ENCODE measurements around the gene REV3L. TPM values are rescaled to one million over a fixed set of nuclear protein-coding genes. Genes with fewer than 3 reads are reported as not detected.

REV3L gene
- total RNA-seq, 4 donors from 2014 or later = 25.9 to 79.1 (median 49.0) TPM

DNA sequence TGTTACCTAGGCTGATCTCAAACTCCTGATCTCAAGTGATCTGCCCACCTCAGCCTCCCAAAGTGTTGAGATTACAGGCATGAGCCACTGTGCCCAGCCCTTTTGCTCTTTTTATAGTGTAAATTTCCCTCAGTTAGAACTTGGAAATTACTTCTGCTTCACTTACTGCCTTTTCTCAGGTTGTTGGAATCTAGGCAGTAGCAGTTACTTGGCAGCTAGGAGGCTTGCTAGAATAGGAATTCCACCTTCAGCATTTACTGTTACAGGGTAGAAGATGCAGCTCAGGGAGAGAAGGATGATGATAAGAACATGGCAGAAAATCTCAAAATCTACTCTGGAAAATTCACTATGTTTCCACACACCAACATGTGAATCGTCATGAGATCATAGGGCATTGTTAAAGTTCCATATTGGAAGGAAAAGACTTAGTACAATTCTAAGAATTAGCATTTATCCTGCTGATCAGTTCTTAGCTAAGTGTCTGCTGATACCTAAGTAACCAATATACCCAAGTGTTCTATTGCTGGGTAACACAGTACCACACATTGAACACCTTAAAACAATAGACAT, 213.5 kb downstream of the REV3L start:
- no peak overlapping the region for H3K27ac ChIP-seq
- DNase-seq (no peak), ATAC-seq (no peak)
- TF ChIP-seq POLR2A (IDR thresholded peaks at IDR 0.05) = no peak
- TF ChIP-seq, protein P1, sequence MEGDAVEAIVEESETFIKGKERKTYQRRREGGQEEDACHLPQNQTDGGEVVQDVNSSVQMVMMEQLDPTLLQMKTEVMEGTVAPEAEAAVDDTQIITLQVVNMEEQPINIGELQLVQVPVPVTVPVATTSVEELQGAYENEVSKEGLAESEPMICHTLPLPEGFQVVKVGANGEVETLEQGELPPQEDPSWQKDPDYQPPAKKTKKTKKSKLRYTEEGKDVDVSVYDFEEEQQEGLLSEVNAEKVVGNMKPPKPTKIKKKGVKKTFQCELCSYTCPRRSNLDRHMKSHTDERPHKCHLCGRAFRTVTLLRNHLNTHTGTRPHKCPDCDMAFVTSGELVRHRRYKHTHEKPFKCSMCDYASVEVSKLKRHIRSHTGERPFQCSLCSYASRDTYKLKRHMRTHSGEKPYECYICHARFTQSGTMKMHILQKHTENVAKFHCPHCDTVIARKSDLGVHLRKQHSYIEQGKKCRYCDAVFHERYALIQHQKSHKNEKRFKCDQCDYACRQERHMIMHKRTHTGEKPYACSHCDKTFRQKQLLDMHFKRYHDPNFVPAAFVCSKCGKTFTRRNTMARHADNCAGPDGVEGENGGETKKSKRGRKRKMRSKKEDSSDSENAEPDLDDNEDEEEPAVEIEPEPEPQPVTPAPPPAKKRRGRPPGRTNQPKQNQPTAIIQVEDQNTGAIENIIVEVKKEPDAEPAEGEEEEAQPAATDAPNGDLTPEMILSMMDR (IDR thresholded peaks at IDR 0.05 in 4 of 5, conservative IDR thresholded peaks at IDR 0.05 in 1 of 5) = no peak
- H3K36me3 ChIP-seq = peaks cover 3 to 44% of the 10 kb centered on the region in 2 donors
- peaks cover 12 to 15% of the 10 kb centered on the region in 2 donors for H3K4me1 ChIP-seq
- H3K4me3 ChIP-seq = no peak overlapping the region
- in situ Hi-C loops (cut with MboI; ENCODE audit: low sequenced_read_pairs in 4 of 4) = loop anchor here (10.0 to 25.0 kb wide), 3 partner anchors 368 to 793 kb away; partner anchors contain the start of gene CCN6 (in 1 of the 4)
- no peaks in the 10 kb centered on the region for H3K27me3 ChIP-seq
- H3K9me3 ChIP-seq = no peaks in the 10 kb centered on the region
- intact Hi-C loops (cut with DNase I; ENCODE audit: low total_unique reads) = no loop called here

DNA sequence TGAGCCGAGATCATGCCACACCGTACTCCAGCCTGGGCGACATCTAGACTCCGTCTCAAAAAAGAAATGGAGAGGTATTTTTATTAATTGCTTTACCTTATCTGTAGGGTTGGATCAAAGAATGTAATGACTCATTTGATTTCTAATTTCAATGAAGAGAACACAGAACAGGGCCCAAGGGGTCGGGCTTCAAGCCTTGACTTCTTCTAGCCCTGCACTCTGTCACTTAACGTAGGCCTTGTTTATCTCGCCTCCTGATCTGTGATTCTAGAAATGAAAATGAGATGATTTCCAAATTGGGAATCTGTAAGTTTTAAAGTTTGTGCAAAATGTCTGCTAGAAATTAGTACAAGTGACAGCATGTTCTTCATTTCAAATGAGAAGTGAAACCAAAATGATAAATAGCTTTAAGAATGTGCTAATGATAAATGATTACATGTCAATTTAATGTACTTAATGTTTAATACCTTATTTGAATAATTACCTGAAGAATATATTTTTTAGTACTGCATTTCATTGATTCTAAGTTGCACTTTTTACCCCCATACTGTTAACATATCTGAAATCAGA, 215.2 kb downstream of the REV3L start:
- peaks cover 0 to 35% of the 10 kb centered on the region in 2 donors for H3K36me3 ChIP-seq
- H3K27ac ChIP-seq = peak overlapping the region in 1 of 4 donors; percentile 9
- no peaks in the 10 kb centered on the region for H3K9me3 ChIP-seq
- no peak for ATAC-seq
- TF ChIP-seq, protein P1 (IDR thresholded peaks at IDR 0.05 in 4 of 5, conservative IDR thresholded peaks at IDR 0.05 in 1 of 5) = no peak
- TF ChIP-seq POLR2A (IDR thresholded peaks at IDR 0.05) = no peak
- DNase-seq = no peak
- in situ Hi-C loops (cut with MboI; ENCODE audit: low sequenced_read_pairs in 4 of 4) = loop anchor here (10.0 to 25.0 kb wide), 3 partner anchors 369 to 794 kb away; partner anchors contain the start of gene CCN6 (in 1 of the 4)
- no peak overlapping the region for H3K4me3 ChIP-seq
- H3K4me1 ChIP-seq = peaks cover 12 to 15% of the 10 kb centered on the region in 2 donors
- intact Hi-C loops (cut with DNase I; ENCODE audit: low total_unique reads) = no loop called here
- H3K27me3 ChIP-seq = no peaks in the 10 kb centered on the region

DNA sequence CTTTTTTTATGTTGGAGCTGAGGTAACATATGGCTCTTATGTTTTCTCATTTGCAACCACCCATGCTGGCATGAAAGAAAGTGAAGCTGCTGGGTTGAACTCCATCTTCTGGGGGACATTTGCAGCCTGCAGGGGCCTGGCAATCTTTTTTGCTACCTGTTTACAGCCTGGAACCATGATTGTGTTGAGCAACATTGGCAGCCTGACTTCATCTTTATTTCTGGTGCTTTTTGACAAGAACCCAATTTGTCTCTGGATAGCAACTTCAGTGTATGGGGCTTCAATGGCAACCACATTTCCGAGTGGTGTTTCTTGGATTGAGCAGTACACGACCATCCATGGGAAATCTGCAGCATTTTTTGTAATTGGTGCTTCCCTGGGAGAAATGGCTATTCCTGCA, 216.7 kb downstream of the REV3L start:
- H3K36me3 ChIP-seq = peaks cover 0 to 35% of the 10 kb centered on the region in 2 donors
- peak overlapping the region in 2 of 4 donors; percentile 19 to 27 for H3K27ac ChIP-seq
- H3K4me1 ChIP-seq = peaks cover 12 to 15% of the 10 kb centered on the region in 2 donors
- no peaks in the 10 kb centered on the region for H3K27me3 ChIP-seq
- no peak overlapping the region for H3K4me3 ChIP-seq
- TF ChIP-seq, protein P1 (IDR thresholded peaks at IDR 0.05 in 4 of 5, conservative IDR thresholded peaks at IDR 0.05 in 1 of 5) = no peak
- TF ChIP-seq POLR2A (IDR thresholded peaks at IDR 0.05) = no peak
- no peaks in the 10 kb centered on the region for H3K9me3 ChIP-seq
- in situ Hi-C loops (cut with MboI; ENCODE audit: low sequenced_read_pairs in 4 of 4) = loop anchor here (10.0 to 25.0 kb wide), 3 partner anchors 371 to 796 kb away; partner anchors contain the start of gene CCN6 (in 1 of the 4)
- intact Hi-C loops (cut with DNase I; ENCODE audit: low total_unique reads) = no loop called here
- DNase-seq = no peak
- ATAC-seq = peak in 1 of 2 donors; percentile 17

DNA sequence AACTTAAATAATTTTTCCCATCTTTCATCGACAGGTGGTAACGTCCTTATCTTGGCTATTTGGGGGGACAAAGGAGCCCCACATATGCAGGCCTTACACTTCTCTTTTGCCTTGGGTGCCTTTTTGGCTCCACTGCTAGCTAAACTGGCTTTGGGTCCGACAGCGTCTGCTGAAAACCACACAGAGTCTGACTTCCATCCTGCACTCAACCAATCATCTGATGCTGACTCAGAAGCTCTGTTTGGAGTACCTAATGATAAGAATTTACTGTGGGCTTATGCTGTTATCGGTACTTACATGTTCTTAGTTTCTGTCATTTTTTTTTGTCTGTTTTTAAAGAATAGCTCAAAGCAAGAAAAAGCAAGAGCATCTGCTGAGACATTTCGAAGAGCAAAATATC, 217.2 kb downstream of the REV3L start:
- Histone ChIP-seq H3K27ac (peak overlapping the region in 3 of 4 donors; percentile 12 to 27 (median 17)), H3K36me3 (peaks cover 0 to 35% of the 10 kb centered on the region in 2 donors), H3K9me3 (no peaks in the 10 kb centered on the region), H3K4me1 (peaks cover 12 to 15% of the 10 kb centered on the region in 2 donors), H3K27me3 (no peaks in the 10 kb centered on the region), H3K4me3 (no peak overlapping the region)
- DNase-seq (no peak), ATAC-seq (no peak)
- no peak for TF ChIP-seq POLR2A (IDR thresholded peaks at IDR 0.05)
- TF ChIP-seq, protein P1 (IDR thresholded peaks at IDR 0.05 in 4 of 5, conservative IDR thresholded peaks at IDR 0.05 in 1 of 5) = no peak
- in situ Hi-C loops (cut with MboI; ENCODE audit: low sequenced_read_pairs in 4 of 4) = loop anchor here (10.0 to 25.0 kb wide), 3 partner anchors 371 to 796 kb away; partner anchors contain the start of gene CCN6 (in 1 of the 4)
- intact Hi-C loops (cut with DNase I; ENCODE audit: low total_unique reads) = no loop called here

All from gastrocnemius medialis (tissue), 4 donors.